HG03442 (cell line): ENCODE measurements around the gene CTIF.

Experiments used
- ATAC-seq: cut with Tn5 transposase; IDR thresholded peaks from one replicate; pipeline ENCODE4 v1.9.1; 2021; ENCODE audit warnings: mild to moderate bottlenecking, moderate library complexity; ENCODE audit not compliant: unreplicated experiment

CTIF gene

GRCh38 chr18:48781988-48782363 is 243.1 kb downstream of the CTIF start:
- no peak for ATAC-seq

GRCh38 chr18:48782381-48782861 is 243.6 kb downstream of the CTIF start:
- ATAC-seq: no peak

- no peak for ATAC-seq
Observed at GRCh38 chr18:48783616-48784520, 245.0 kb downstream of the CTIF start.

- ATAC-seq: no peak
Observed at GRCh38 chr18:48784656-48785055, 245.8 kb downstream of the CTIF start.

GRCh38 chr18:48785091-48785614 is 246.3 kb downstream of the CTIF start:
- ATAC-seq: peak; percentile 88

- no peak for ATAC-seq
Observed at GRCh38 chr18:48785736-48786454, 247.1 kb downstream of the CTIF start.

- ATAC-seq: no peak
Observed at GRCh38 chr18:48786455-48787202, 247.8 kb downstream of the CTIF start.

GRCh38 chr18:48787203-48788151 is 248.6 kb downstream of the CTIF start:
- ATAC-seq: no peak

- no peak for ATAC-seq
Observed at GRCh38 chr18:48788373-48788772, 249.5 kb downstream of the CTIF start.

GRCh38 chr18:48789259-48789812 is 250.5 kb downstream of the CTIF start:
- ATAC-seq: no peak

- ATAC-seq: no peak
Observed at GRCh38 chr18:48790226-48790863, 251.5 kb downstream of the CTIF start.

- ATAC-seq: no peak
Observed at GRCh38 chr18:48790869-48791635, 252.2 kb downstream of the CTIF start.

- ATAC-seq: no peak
Observed at GRCh38 chr18:48791636-48792105, 252.8 kb downstream of the CTIF start.

GRCh38 chr18:48792141-48792540 is 253.3 kb downstream of the CTIF start:
- no peak for ATAC-seq

- ATAC-seq: no peak
Observed at GRCh38 chr18:48792611-48793380, 254.0 kb downstream of the CTIF start.

GRCh38 chr18:48794251-48794970 is 255.6 kb downstream of the CTIF start:
- no peak for ATAC-seq

- ATAC-seq: no peak
Observed at GRCh38 chr18:48795696-48796095, 256.9 kb downstream of the CTIF start.
